ENCODE results near the gene LRRC63. TPM values are rescaled to one million over a fixed set of nuclear protein-coding genes. Genes with fewer than 3 reads are reported as not detected.

The LRRC63 gene
- total and polyA plus RNA-seq, 2 of the 4 experiments (the other 2 are of a cell fraction): not detected

GRCh38 chr13:46293436-46293835 lies 81.7 kb downstream of the LRRC63 start:
- no peak overlapping the region for H3K4me3 ChIP-seq (ENCODE audit: insufficient read depth, low read depth, low read length)
- no peaks in the 10 kb centered on the region for H4K20me1 ChIP-seq (ENCODE audit: insufficient read depth, low read length)
- H2AFZ ChIP-seq (replicated peaks; ENCODE audit: low read length, poor library complexity): no peak overlapping the region
- DNase-seq (no peak), ATAC-seq (ENCODE audit: low read depth) (no peak)
- CTCF ChIA-PET: no interaction called here
- H4K8ac ChIP-seq (ENCODE audit: low read depth in 2 of 2, low read length in 2 of 2): no peak overlapping the region
- no peak overlapping the region for H2AK5ac ChIP-seq (ENCODE audit: low read depth, low read length)
- dilution Hi-C loops (cut with HindIII; ENCODE audit: low sequenced_read_pairs, unreplicated experiment) (no loop called here), in situ Hi-C loops (cut with MboI; ENCODE audit: low sequenced_read_pairs) (no loop called here), intact Hi-C loops (cut with micrococcal nuclease) (no loop called here)
- no peak for TF ChIP-seq CHD1 (IDR thresholded peaks at IDR 0.05; ENCODE audit: low read depth, low read length)
- TF ChIP-seq CTCF (conservative IDR thresholded peaks at IDR 0.05; ENCODE audit: low read depth, low read length): no peak
- TF ChIP-seq MXI1 (IDR thresholded peaks at IDR 0.05; ENCODE audit: borderline replicate concordance, low read depth, low read length): no peak
- no peak for TF ChIP-seq CEBPB (IDR thresholded peaks at IDR 0.05; ENCODE audit: low read depth, low read length)
- no peak for TF ChIP-seq RFX5 (IDR thresholded peaks at IDR 0.05; ENCODE audit: low read depth, low read length)
- no peak for TF ChIP-seq MAZ (IDR thresholded peaks at IDR 0.05; ENCODE audit: borderline replicate concordance, low read depth, low read length)
- TF ChIP-seq SMC3 (IDR thresholded peaks at IDR 0.05; ENCODE audit: low read depth, low read length): no peak
- H3K27me3 ChIP-seq (ENCODE audit: control insufficient read depth, insufficient read depth, low read length): peaks cover 2% of the 10 kb centered on the region; the same call in 1 of the 2 replicates
- no CpG with 5 or more reads among the region's 3 CpGs for WGBS, 2 experiments (ENCODE audit: extremely low coverage in 2 of 2, insufficient read length in 1 of 2)
- H3K18ac ChIP-seq (ENCODE audit: low read depth, low read length): no peak overlapping the region
- no peak overlapping the region for H3K4ac ChIP-seq (ENCODE audit: low read depth, low read length)
- no peak overlapping the region for H3K9ac ChIP-seq (ENCODE audit: low read depth, low read length)
- no peaks in the 10 kb centered on the region for H3K79me1 ChIP-seq (ENCODE audit: low read depth in 1 of 2, low read length in 2 of 2)
- H3K36me3 ChIP-seq (ENCODE audit: control insufficient read depth, insufficient read depth, low read length): no peaks in the 10 kb centered on the region
- H3K9me3 ChIP-seq (ENCODE audit: control insufficient read depth, insufficient read depth, low read length): no peaks in the 10 kb centered on the region
- no peak overlapping the region for H3K23ac ChIP-seq (ENCODE audit: low read depth, low read length)
- no peak overlapping the region for H2BK15ac ChIP-seq (ENCODE audit: low read depth, low read length)
- no peak overlapping the region for H3K14ac ChIP-seq (replicated peaks; ENCODE audit: low read depth, low read length)
- H2AK9ac ChIP-seq (replicated peaks; ENCODE audit: low read depth, low read length, poor library complexity): no peak overlapping the region
- BruUV-seq (replicated peaks): no TSS peak
- H3K4me1 ChIP-seq (ENCODE audit: control insufficient read depth, insufficient read depth, low read length): peaks cover 4% of the 10 kb centered on the region
- H4K91ac ChIP-seq (ENCODE audit: insufficient read depth, low read depth, low read length): no peak overlapping the region
- H2BK20ac ChIP-seq (ENCODE audit: low read depth, low read length): no peak overlapping the region
- no peaks in the 10 kb centered on the region for H3K9me1 ChIP-seq (ENCODE audit: insufficient read depth, low read length)
- no peak overlapping the region for H2BK5ac ChIP-seq (ENCODE audit: low read depth, low read length, poor library complexity, severe bottlenecking)
- no peak overlapping the region for H3K4me2 ChIP-seq (ENCODE audit: low read depth, low read length)
- no peak overlapping the region for H3K56ac ChIP-seq (ENCODE audit: extremely low read depth, insufficient read depth, low read length)
- H4K5ac ChIP-seq (ENCODE audit: low read depth, low read length): no peak overlapping the region
- no peak overlapping the region for H3K27ac ChIP-seq (ENCODE audit: insufficient read depth, low read length)
- POLR2A ChIA-PET (ENCODE audit: unreplicated experiment): no interaction called here
- H2BK120ac ChIP-seq (ENCODE audit: low read depth, low read length): no peak overlapping the region
